GM23338 (cell line): Measurements from ENCODE around the gene RANBP1. TPM values are rescaled to one million over a fixed set of nuclear protein-coding genes. Genes with fewer than 3 reads are reported as not detected.

ENCODE experiments used
- ATAC-seq: fragments of 200-7000 bp; cut with Tn5 transposase; 3 replicates; pipeline ENCODE4 v1.9.1; 2020
- DNase-seq: peaks from one replicate; pipeline ENCODE4 v3.0.0-alpha.2; 2015; ENCODE audit warnings: low spot score
- H2AFZ ChIP-seq: fragments of 200-600 bp; sonication (generic); 2 replicates; pipeline ENCODE4 v1.8.0; 2016; ENCODE audit warnings: antibody characterized with exemption, mild to moderate bottlenecking, moderate library complexity
- H3F3A ChIP-seq: fragments of 200-600 bp; sonication (generic); replicated peaks from 2 replicates; pipeline ENCODE4 v1.8.0; 2017; ENCODE audit warnings: antibody characterized with exemption, mixed run types, low read depth
- H3K27ac ChIP-seq: fragments of 200-600 bp; sonication (generic); 2 replicates; pipeline ENCODE4 v1.6.1; 2016; ENCODE audit warnings: low read depth
- H3K27me3 ChIP-seq: fragments of 200-600 bp; sonication (generic); 2 replicates; pipeline ENCODE4 v1.8.0; 2016; ENCODE audit warnings: mild to moderate bottlenecking, mixed run types, moderate library complexity; ENCODE audit not compliant: insufficient read depth
- H3K36me3 ChIP-seq: fragments of 200-600 bp; sonication (generic); 2 replicates; pipeline ENCODE4 v1.8.0; 2016; ENCODE audit warnings: mild to moderate bottlenecking; ENCODE audit not compliant: insufficient read depth
- H3K4me1 ChIP-seq: fragments of 200-600 bp; sonication (generic); 2 replicates; pipeline ENCODE4 v1.8.0; 2016; ENCODE audit warnings: mild to moderate bottlenecking, moderate library complexity; ENCODE audit not compliant: insufficient read depth
- H3K4me2 ChIP-seq: fragments of 200-600 bp; sonication (generic); 2 replicates; pipeline ENCODE4 v1.7.1; 2017; ENCODE audit warnings: mixed run types
- H3K4me3 ChIP-seq: fragments of 200-600 bp; sonication (generic); 2 replicates; pipeline ENCODE4 v1.6.1; 2016; ENCODE audit warnings: mixed run types
- H3K79me2 ChIP-seq: fragments of 200-600 bp; sonication (generic); replicated peaks from 2 replicates; pipeline ENCODE4 v1.8.0; 2017; ENCODE audit warnings: mild to moderate bottlenecking; ENCODE audit not compliant: insufficient read depth
- H3K9me2 ChIP-seq: fragments of 200-600 bp; sonication (generic); 2 replicates; pipeline ENCODE4 v1.8.0; 2017; ENCODE audit not compliant: insufficient read depth
- H4K20me1 ChIP-seq: fragments of 200-600 bp; sonication (generic); replicated peaks from 2 replicates; pipeline ENCODE4 v1.8.0; 2017; ENCODE audit warnings: mild to moderate bottlenecking; ENCODE audit not compliant: insufficient read depth
- H3K27ac Mint-ChIP-seq: 2 replicates; pipeline ENCODE4 v1.8.0; 2020; ENCODE audit warnings: inconsistent platforms, mild to moderate bottlenecking, moderate library complexity, mixed read lengths
- H3K27me3 Mint-ChIP-seq: 3 replicates; pipeline ENCODE4 v1.8.0; 2022; ENCODE audit warnings: low read depth, mild to moderate bottlenecking, moderate library complexity, mixed read lengths, inconsistent platforms; ENCODE audit not compliant: insufficient read depth, poor library complexity
- H3K36me3 Mint-ChIP-seq: 3 replicates; pipeline ENCODE4 v1.8.0; 2021; ENCODE audit warnings: low read depth, mild to moderate bottlenecking, inconsistent platforms, moderate library complexity, mixed read lengths
- H3K4me1 Mint-ChIP-seq: 3 replicates; pipeline ENCODE4 v1.8.0; 2020; ENCODE audit warnings: mild to moderate bottlenecking, inconsistent platforms, mixed read lengths
- H3K4me3 Mint-ChIP-seq: 3 replicates; pipeline ENCODE4 v1.8.0; 2021; ENCODE audit warnings: moderate library complexity, mild to moderate bottlenecking, inconsistent platforms, mixed read lengths
- H3K9me3 Mint-ChIP-seq: 3 replicates; pipeline ENCODE4 v1.8.0; 2020; ENCODE audit warnings: moderate library complexity, mild to moderate bottlenecking, inconsistent platforms, mixed read lengths
- CREB1 ChIP-seq: fragments of 250-450 bp; sonication (Bioruptor Pico); IDR thresholded peaks from 2 replicates; pipeline ENCODE4 v1.5.0; 2020; ENCODE audit warnings: low read depth, mild to moderate bottlenecking, moderate library complexity
- CTCF ChIP-seq, 2 experiments: fragments of 200-600 bp in 1 of 2; sonication (generic) in 1 of 2; conservative IDR thresholded peaks; 2 replicates each; pipeline versions ENCODE4 v1.5.1 to v1.6.1; 2016 to 2017; ENCODE audit warnings: antibody characterized with exemption in 2 of 2, low read depth in 2 of 2, mild to moderate bottlenecking in 2 of 2, moderate library complexity in 1 of 2
- ETS1 ChIP-seq: IDR thresholded peaks from 2 replicates; pipeline ENCODE4 v1.6.1; 2016; ENCODE audit warnings: antibody characterized with exemption
- EZH2 ChIP-seq: fragments of 200-600 bp; sonication (generic); IDR thresholded peaks from one replicate; pipeline ENCODE4 v1.8.0; 2017; ENCODE audit warnings: antibody characterized with exemption, mild to moderate bottlenecking, low read depth; ENCODE audit not compliant: unreplicated experiment
- EZH2phosphoT487 ChIP-seq: fragments of 200-600 bp; sonication (generic); IDR thresholded peaks from one replicate; pipeline ENCODE4 v1.8.1; 2018; ENCODE audit warnings: antibody characterized with exemption; ENCODE audit not compliant: unreplicated experiment
- JUNB ChIP-seq: IDR thresholded peaks from one replicate; pipeline ENCODE4 v1.6.1; 2016; ENCODE audit warnings: antibody characterized with exemption; ENCODE audit not compliant: unreplicated experiment
- NANOG ChIP-seq: IDR thresholded peaks from 2 replicates; pipeline ENCODE4 v1.6.1; 2016; ENCODE audit warnings: antibody characterized with exemption, borderline replicate concordance
- POLR2AphosphoS5 ChIP-seq: IDR thresholded peaks from 2 replicates; pipeline ENCODE4 v1.6.1; 2016; ENCODE audit warnings: antibody characterized with exemption, low read depth
- REST ChIP-seq: IDR thresholded peaks from one replicate; pipeline ENCODE4 v1.6.1; 2018; ENCODE audit warnings: antibody characterized with exemption; ENCODE audit not compliant: unreplicated experiment
- STAT1 ChIP-seq: IDR thresholded peaks from one replicate; pipeline ENCODE4 v1.6.1; 2016; ENCODE audit warnings: antibody characterized with exemption; ENCODE audit not compliant: unreplicated experiment
- ZNF114 ChIP-seq: fragments of 250-450 bp; sonication (Bioruptor Pico); IDR thresholded peaks from 2 replicates; pipeline ENCODE4 v1.5.0; 2020; ENCODE audit warnings: mild to moderate bottlenecking, moderate library complexity
- ZNF331 ChIP-seq: fragments of 250-450 bp; sonication (Bioruptor Pico); IDR thresholded peaks from 2 replicates; pipeline ENCODE4 v1.5.0; 2020; ENCODE audit warnings: low read depth, mild to moderate bottlenecking, moderate library complexity
- ZNF462 ChIP-seq: fragments of 250-450 bp; sonication (Bioruptor Pico); IDR thresholded peaks from 2 replicates; pipeline ENCODE4 v1.5.0; 2020; ENCODE audit warnings: mild to moderate bottlenecking, moderate library complexity
- polyA plus RNA-seq: library from polyadenylated mRNA; unstranded; fragments of >200 nt; fragmentation: Nextera tagmentation; extraction: Ambion mirVana; gene quantifications from 2 replicates; pipeline ENCODE4 v1.2.1, GENCODE V29; 2016
- total RNA-seq: library from RNA; depleted of rRNA; stranded (reverse); fragments of >200 nt; shearing (Covaris generic); gene quantifications from 2 replicates; pipeline ENCODE4 v1.2.3, GENCODE V29; 2014

The RANBP1 gene
- total and polyA plus RNA-seq, 2 experiments from 2014 or later, result 1,014 to 1,206 TPM

- no peak for ATAC-seq
- Mint-ChIP-seq H3K4me1 (peaks cover 3% of the 10 kb centered on the region), H3K9me3 (no peaks in the 10 kb centered on the region), H3K4me3 (no peak overlapping the region), H3K27ac (no peak overlapping the region), H3K36me3 (peaks cover 100% of the 10 kb centered on the region), H3K27me3 (peaks cover 16% of the 10 kb centered on the region)
- Histone ChIP-seq H4K20me1 (peaks cover 39% of the 10 kb centered on the region), H3F3A (peaks cover 25% of the 10 kb centered on the region), H3K4me3 (no peak overlapping the region), H3K36me3 (peaks cover 46% of the 10 kb centered on the region), H2AFZ (no peak overlapping the region), H3K27ac (no peak overlapping the region), H3K79me2 (peaks cover 38% of the 10 kb centered on the region), H3K9me2 (no peaks in the 10 kb centered on the region), H3K4me1 (peaks cover 3% of the 10 kb centered on the region; the same call in 1 of the 2 replicates), H3K27me3 (no peaks in the 10 kb centered on the region), H3K4me2 (no peak overlapping the region)
- TF ChIP-seq ZNF462, result no peak
- no peak for TF ChIP-seq ETS1
- TF ChIP-seq ZNF114 (CRISPR knock-in tag), result no peak
- no peak for TF ChIP-seq NANOG
- TF ChIP-seq REST, result no peak
- TF ChIP-seq EZH2phosphoT487, result no peak
- no peak for TF ChIP-seq ZNF331 (CRISPR knock-in tag)
- no peak for TF ChIP-seq CTCF (conservative IDR thresholded peaks at IDR 0.05; ENCODE audit: low read depth in 2 of 2)
- no peak for TF ChIP-seq POLR2AphosphoS5
- TF ChIP-seq JUNB, result no peak
- TF ChIP-seq EZH2, result no peak
- no peak for TF ChIP-seq CREB1 (CRISPR knock-in tag)
- TF ChIP-seq STAT1, result no peak
- DNase-seq, result no peak
These were observed 25.8 kb upstream of the RANBP1 start for GRCh38 chr22:20089977-20090729.
